Ecto neural progenitor cell (in vitro differentiated cells): ENCODE measurements around the gene LRRC8C.

Experiments used
- DNase-seq: peaks from one replicate; pipeline ENCODE4 v3.0.0-alpha.2; 2018; ENCODE audit warnings: low spot score

LRRC8C gene

GRCh38 chr1:89732643-89733222 is 99.8 kb downstream of the LRRC8C start:
- DNase-seq, result no peak

- no peak for DNase-seq
Measured at GRCh38 chr1:89733748-89734147, 100.8 kb downstream of the LRRC8C start.

GRCh38 chr1:89734442-89734841 is 101.5 kb downstream of the LRRC8C start:
- DNase-seq, result no peak

GRCh38 chr1:89735479-89735878 is 102.6 kb downstream of the LRRC8C start:
- no peak for DNase-seq

- DNase-seq, result no peak
Measured at GRCh38 chr1:89736937-89737733, 104.2 kb downstream of the LRRC8C start.

GRCh38 chr1:89737985-89738510 is 105.1 kb downstream of the LRRC8C start:
- DNase-seq, result no peak

- DNase-seq, result no peak
Measured at GRCh38 chr1:89739013-89739843, 106.3 kb downstream of the LRRC8C start.

- no peak for DNase-seq
Measured at GRCh38 chr1:89739844-89740216, 106.9 kb downstream of the LRRC8C start.

GRCh38 chr1:89743788-89744187 is 110.9 kb downstream of the LRRC8C start:
- DNase-seq, result no peak

- no peak for DNase-seq
Measured at GRCh38 chr1:89746424-89747149, 113.7 kb downstream of the LRRC8C start.

- no peak for DNase-seq
Measured at GRCh38 chr1:89753761-89754160, 120.8 kb downstream of the LRRC8C start.

GRCh38 chr1:89754518-89754917 is 121.6 kb downstream of the LRRC8C start:
- DNase-seq, result no peak

- DNase-seq, result no peak
Measured at GRCh38 chr1:89755591-89755990, 122.7 kb downstream of the LRRC8C start.

- no peak for DNase-seq
Measured at GRCh38 chr1:89757532-89757931, 124.6 kb downstream of the LRRC8C start.

- no peak for DNase-seq
Measured at GRCh38 chr1:89758156-89758555, 125.2 kb downstream of the LRRC8C start.

- no peak for DNase-seq
Measured at GRCh38 chr1:89759036-89759435, 126.1 kb downstream of the LRRC8C start.

GRCh38 chr1:89760496-89760895 is 127.6 kb downstream of the LRRC8C start:
- no peak for DNase-seq

- DNase-seq, result no peak
Measured at GRCh38 chr1:89761338-89761737, 128.4 kb downstream of the LRRC8C start.

- DNase-seq, result no peak
Measured at GRCh38 chr1:89761901-89762300, 129.0 kb downstream of the LRRC8C start.

GRCh38 chr1:89762386-89762778 is 129.5 kb downstream of the LRRC8C start:
- DNase-seq, result no peak

- peak; percentile 91 for DNase-seq
Measured at GRCh38 chr1:89762779-89763648, 130.1 kb downstream of the LRRC8C start.
